ENCODE data around the gene ZNF770. TPM values are rescaled to one million over a fixed set of nuclear protein-coding genes. Genes with fewer than 3 reads are reported as not detected.
"Not testable (repeated sequence)": the region's sequence is repeated elsewhere in the genome, so short reads cannot be mapped to it uniquely, and the experiment has no call there.

ZNF770 gene
- total and polyA plus RNA-seq, 4 donors: 32.5 to 78.8 (median 40.8) TPM

DNA sequence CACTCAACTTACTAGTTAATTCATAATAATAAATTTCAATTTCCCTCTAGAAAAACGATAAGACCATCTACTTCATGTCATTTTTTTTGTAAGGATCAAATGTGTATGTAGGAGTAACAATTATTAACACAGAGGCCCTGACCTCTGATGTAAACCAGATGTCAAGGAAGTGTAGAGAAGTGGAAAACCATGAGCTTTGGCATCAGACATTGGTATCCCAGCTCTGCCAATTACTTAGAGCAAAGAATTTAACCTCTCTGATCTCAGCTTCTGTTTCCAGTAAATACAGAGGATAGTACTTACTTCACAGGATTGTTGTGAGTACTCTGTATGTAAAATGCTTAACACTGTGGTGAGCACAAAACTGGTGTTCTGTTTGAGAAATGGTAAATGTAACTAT, 36.1 kb downstream of the ZNF770 start:
- Histone ChIP-seq H3K4me1 (ENCODE audit: control insufficient read depth, insufficient read depth, low read length) (no peaks in the 10 kb centered on the region), H3K9me3 (ENCODE audit: control insufficient read depth, insufficient read depth, low read length) (no peaks in the 10 kb centered on the region), H3K36me3 (ENCODE audit: control insufficient read depth, insufficient read depth, low read length) (peaks cover 9% of the 10 kb centered on the region), H3K27me3 (ENCODE audit: control insufficient read depth, insufficient read depth, low read length) (no peaks in the 10 kb centered on the region), H3K4me3 (ENCODE audit: low read depth, low read length) (no peak overlapping the region), H3K27ac (ENCODE audit: low read depth, low read length) (no peak overlapping the region)
- no CpG with 5 or more reads among the region's 1 CpG for WGBS (ENCODE audit: insufficient coverage)
- DNase-seq (ENCODE audit: low read depth in 4 of 6, low spot score in 6 of 6): no peak

DNA sequence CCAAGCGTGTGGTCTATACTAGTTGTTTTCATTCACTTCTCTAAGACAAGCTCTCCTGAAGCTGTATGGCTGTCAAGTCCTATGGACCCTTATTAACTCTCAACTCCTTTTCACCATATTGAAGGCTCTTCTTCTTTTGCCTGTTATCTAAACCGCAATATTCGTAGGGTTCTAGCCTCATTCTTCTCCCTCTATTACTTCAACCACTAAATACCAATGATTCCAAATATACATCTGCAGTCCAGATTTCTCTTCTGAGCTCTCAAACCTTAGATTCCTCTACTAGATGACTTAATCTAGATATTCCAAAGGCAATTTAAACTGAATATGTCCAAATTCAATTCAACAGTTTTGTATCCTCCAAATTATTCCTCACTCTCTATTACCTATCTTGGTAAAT, 43.2 kb downstream of the ZNF770 start:
- H3K9me3 ChIP-seq (ENCODE audit: control insufficient read depth, insufficient read depth, low read length): no peaks in the 10 kb centered on the region
- WGBS (ENCODE audit: insufficient coverage): 79% methylated on average over 3 of the region's 3 CpGs
- no peaks in the 10 kb centered on the region for H3K4me1 ChIP-seq (ENCODE audit: control insufficient read depth, insufficient read depth, low read length)
- H3K4me3 ChIP-seq (ENCODE audit: low read depth, low read length): no peak overlapping the region
- no peaks in the 10 kb centered on the region for H3K27me3 ChIP-seq (ENCODE audit: control insufficient read depth, insufficient read depth, low read length)
- peaks cover 8% of the 10 kb centered on the region for H3K36me3 ChIP-seq (ENCODE audit: control insufficient read depth, insufficient read depth, low read length)
- H3K27ac ChIP-seq (ENCODE audit: low read depth, low read length): no peak overlapping the region
- no peak for DNase-seq (ENCODE audit: low read depth in 4 of 6, low spot score in 6 of 6)

DNA sequence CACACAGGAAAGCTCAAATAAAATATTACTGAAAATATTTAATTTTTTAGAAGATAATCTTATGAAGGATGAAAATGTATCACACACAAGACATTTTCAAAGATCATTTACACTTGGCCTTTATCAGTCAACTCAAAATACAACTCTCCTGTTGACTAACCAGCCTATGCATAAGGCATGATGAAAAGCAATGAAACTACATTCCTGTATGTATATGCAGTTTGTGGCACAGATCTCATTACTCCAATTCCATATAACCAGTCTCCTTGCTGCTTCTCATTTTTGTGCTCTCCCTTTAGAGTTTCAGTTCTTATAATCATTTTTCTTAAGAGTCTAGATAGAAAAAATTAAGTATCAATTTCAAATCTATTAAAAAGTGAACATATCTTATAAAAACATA, 44.4 kb downstream of the ZNF770 start:
- Histone ChIP-seq H3K4me3 (ENCODE audit: low read depth, low read length) (no peak overlapping the region), H3K9me3 (ENCODE audit: control insufficient read depth, insufficient read depth, low read length) (no peaks in the 10 kb centered on the region), H3K4me1 (ENCODE audit: control insufficient read depth, insufficient read depth, low read length) (no peaks in the 10 kb centered on the region), H3K27me3 (ENCODE audit: control insufficient read depth, insufficient read depth, low read length) (no peaks in the 10 kb centered on the region), H3K36me3 (ENCODE audit: control insufficient read depth, insufficient read depth, low read length) (peaks cover 12% of the 10 kb centered on the region), H3K27ac (ENCODE audit: low read depth, low read length) (no peak overlapping the region)
- DNase-seq (ENCODE audit: low read depth in 4 of 6, low spot score in 6 of 6): no peak

DNA sequence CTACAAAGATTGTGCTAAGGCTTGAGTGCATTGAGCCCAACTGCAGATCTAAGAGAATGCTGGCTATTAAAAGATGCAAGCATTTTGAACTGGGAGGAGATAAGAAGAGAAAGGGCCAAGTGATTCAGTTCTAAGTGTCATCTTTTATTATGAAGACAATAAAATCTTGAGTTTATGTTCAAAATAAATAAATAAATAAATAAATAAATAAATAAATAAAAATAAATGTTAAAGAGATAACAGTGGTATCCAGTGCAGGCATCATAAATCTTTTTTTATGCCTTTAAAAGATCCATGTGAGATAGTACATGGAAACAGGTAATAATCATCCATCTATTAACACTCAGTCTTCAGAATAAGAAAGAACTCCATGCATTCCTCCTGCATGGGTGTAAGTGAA, 44.8 kb downstream of the ZNF770 start:
- H3K4me1 ChIP-seq (ENCODE audit: control insufficient read depth, insufficient read depth, low read length); H3K27ac ChIP-seq (ENCODE audit: low read depth, low read length); H3K27me3 ChIP-seq (ENCODE audit: control insufficient read depth, insufficient read depth, low read length); H3K9me3 ChIP-seq (ENCODE audit: control insufficient read depth, insufficient read depth, low read length); H3K4me3 ChIP-seq (ENCODE audit: low read depth, low read length); DNase-seq (ENCODE audit: low read depth in 4 of 6, low spot score in 6 of 6): not testable (repeated sequence)
- peaks cover 12% of the 10 kb centered on the region for H3K36me3 ChIP-seq (ENCODE audit: control insufficient read depth, insufficient read depth, low read length)

DNA sequence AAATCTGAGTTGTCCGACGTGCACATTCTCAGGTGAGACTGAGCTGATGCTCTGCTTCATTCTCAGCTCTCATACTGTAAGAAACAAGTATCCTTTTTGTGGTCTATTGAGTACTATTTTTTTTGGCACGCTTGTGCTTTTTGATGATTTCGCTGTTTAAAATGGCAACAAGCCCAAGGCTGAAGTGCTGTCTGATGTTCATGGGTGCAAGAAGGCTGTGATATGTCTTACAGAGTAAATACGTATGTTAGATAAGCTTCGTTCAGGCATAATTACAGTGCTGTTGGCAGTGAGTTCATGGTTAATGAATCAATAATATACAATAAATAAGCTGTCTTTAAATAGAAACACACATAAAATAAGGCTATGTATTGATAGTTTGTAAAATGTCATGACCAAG, 45.7 kb downstream of the ZNF770 start:
- no peaks in the 10 kb centered on the region for H3K27me3 ChIP-seq (ENCODE audit: control insufficient read depth, insufficient read depth, low read length)
- WGBS (ENCODE audit: insufficient coverage): 71% methylated on average over 2 of the region's 6 CpGs
- no peaks in the 10 kb centered on the region for H3K4me1 ChIP-seq (ENCODE audit: control insufficient read depth, insufficient read depth, low read length)
- H3K4me3 ChIP-seq (ENCODE audit: low read depth, low read length): no peak overlapping the region
- no peaks in the 10 kb centered on the region for H3K9me3 ChIP-seq (ENCODE audit: control insufficient read depth, insufficient read depth, low read length)
- no peak overlapping the region for H3K27ac ChIP-seq (ENCODE audit: low read depth, low read length)
- DNase-seq (ENCODE audit: low read depth in 4 of 6, low spot score in 6 of 6): peak in 1 of 6 donors; percentile 8
- H3K36me3 ChIP-seq (ENCODE audit: control insufficient read depth, insufficient read depth, low read length): peaks cover 14% of the 10 kb centered on the region

DNA sequence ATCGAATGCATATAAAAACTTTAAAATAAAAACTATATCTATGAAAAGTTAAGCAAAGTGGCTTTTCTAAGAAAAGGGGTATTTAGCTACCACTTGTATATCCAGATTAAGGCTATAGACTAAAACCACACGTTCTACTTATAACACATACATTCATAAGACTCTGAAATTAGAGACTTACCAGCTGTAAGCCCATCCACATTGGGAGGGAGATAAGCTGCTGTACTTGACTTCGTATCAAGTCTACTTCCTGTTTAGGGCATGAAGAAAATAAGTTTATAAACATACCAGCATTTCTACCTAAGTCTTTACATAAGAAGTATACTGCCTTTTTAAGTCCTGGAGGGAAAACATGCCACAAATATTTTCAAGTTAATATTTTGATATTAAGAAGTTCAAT, 46.3 kb downstream of the ZNF770 start:
- DNase-seq (ENCODE audit: low read depth in 4 of 6, low spot score in 6 of 6): no peak
- Histone ChIP-seq H3K27ac (ENCODE audit: low read depth, low read length) (no peak overlapping the region), H3K36me3 (ENCODE audit: control insufficient read depth, insufficient read depth, low read length) (peaks cover 19% of the 10 kb centered on the region), H3K9me3 (ENCODE audit: control insufficient read depth, insufficient read depth, low read length) (no peaks in the 10 kb centered on the region), H3K27me3 (ENCODE audit: control insufficient read depth, insufficient read depth, low read length) (no peaks in the 10 kb centered on the region), H3K4me3 (ENCODE audit: low read depth, low read length) (no peak overlapping the region), H3K4me1 (ENCODE audit: control insufficient read depth, insufficient read depth, low read length) (no peaks in the 10 kb centered on the region)
- no CpG with 5 or more reads among the region's 3 CpGs for WGBS (ENCODE audit: insufficient coverage)

DNA sequence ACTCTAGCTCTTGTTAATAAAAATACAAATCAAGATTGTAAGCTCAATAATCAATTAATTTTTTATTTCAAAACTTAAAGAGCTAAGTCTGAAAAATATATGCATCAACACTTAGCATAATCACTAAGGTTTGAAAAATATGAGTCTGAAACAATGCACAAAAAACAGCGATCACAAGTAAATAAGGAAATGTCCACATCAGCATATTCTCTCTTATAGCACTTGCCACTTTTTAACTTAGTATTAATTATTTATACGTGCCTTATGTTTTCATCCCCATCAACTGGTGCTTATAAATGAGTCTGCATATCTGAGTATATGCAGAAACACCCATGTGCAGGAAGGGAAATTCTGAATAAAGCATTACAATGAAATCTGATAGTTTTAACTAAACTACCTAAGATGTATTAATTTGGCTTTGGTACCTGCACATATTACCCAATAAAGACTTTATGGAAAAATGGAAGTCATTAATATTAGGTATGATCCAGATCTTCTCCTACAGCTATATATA, 46.8 kb downstream of the ZNF770 start:
- no CpG with 5 or more reads among the region's 2 CpGs for WGBS (ENCODE audit: insufficient coverage)

DNA sequence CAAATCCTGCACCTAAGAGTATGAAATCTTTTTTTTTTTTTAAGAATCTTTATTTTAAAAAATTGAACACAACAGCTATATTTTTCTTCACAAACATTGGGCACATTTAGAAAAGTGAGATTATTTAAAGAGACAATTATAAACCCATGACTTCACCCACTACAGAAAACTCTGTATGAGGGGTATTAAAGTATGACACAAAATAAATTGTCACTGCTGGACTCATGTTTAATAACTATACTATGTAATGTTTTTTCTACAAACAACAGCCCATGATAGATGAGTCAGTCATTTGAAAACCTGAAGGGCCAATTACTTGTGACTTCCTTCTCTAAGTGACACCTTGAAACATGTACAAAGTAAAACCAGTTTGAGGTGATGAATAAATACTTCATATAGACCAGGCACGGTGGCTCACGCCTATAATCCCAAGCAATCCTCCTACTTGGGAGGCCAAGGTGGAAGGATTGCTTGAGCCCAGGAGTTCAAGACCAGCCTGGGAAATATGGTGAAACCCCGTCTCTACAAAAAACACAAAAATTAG, 54.6 kb downstream of the ZNF770 start:
- WGBS (ENCODE audit: insufficient coverage): no CpG with 5 or more reads among the region's 3 CpGs
- DNase-seq (ENCODE audit: low read depth in 4 of 6, low spot score in 6 of 6): no peak
- Histone ChIP-seq H3K4me3 (ENCODE audit: low read depth, low read length) (no peak overlapping the region), H3K9me3 (ENCODE audit: control insufficient read depth, insufficient read depth, low read length) (no peaks in the 10 kb centered on the region), H3K27me3 (ENCODE audit: control insufficient read depth, insufficient read depth, low read length) (no peaks in the 10 kb centered on the region), H3K4me1 (ENCODE audit: control insufficient read depth, insufficient read depth, low read length) (no peaks in the 10 kb centered on the region), H3K27ac (ENCODE audit: low read depth, low read length) (no peak overlapping the region), H3K36me3 (ENCODE audit: control insufficient read depth, insufficient read depth, low read length) (peaks cover 33% of the 10 kb centered on the region)

More for the DNA sequence above, 46.8 kb downstream of the ZNF770 start:
- DNase-seq (ENCODE audit: low read depth in 4 of 6, low spot score in 6 of 6): no peak
- H3K9me3 ChIP-seq (ENCODE audit: control insufficient read depth, insufficient read depth, low read length): no peaks in the 10 kb centered on the region
- no peaks in the 10 kb centered on the region for H3K27me3 ChIP-seq (ENCODE audit: control insufficient read depth, insufficient read depth, low read length)
- peaks cover 20% of the 10 kb centered on the region for H3K36me3 ChIP-seq (ENCODE audit: control insufficient read depth, insufficient read depth, low read length)
- H3K4me3 ChIP-seq (ENCODE audit: low read depth, low read length): no peak overlapping the region
- H3K4me1 ChIP-seq (ENCODE audit: control insufficient read depth, insufficient read depth, low read length): no peaks in the 10 kb centered on the region
- H3K27ac ChIP-seq (ENCODE audit: low read depth, low read length): no peak overlapping the region

DNA sequence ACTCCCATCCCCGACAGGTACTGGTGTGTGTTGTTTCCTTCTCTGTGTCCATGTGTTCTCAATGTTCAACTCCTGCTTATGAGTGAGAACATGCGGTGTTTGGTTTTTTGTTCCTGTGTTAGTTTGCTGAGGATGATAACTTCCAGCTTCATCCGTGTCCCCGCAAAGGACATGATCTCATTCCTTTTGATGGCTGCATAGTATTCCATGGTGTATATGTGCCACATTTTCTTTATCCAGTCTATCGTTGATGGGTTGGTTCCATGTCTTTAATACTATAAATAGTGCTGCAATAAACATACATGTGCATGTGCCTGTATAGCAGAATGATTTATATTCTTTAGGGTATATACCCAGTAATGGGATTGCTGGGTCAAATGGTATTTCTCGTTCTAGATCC, 59.7 kb downstream of the ZNF770 start:
- H3K4me1 ChIP-seq (ENCODE audit: control insufficient read depth, insufficient read depth, low read length); DNase-seq (ENCODE audit: low read depth in 4 of 6, low spot score in 6 of 6); H3K4me3 ChIP-seq (ENCODE audit: low read depth, low read length); H3K27me3 ChIP-seq (ENCODE audit: control insufficient read depth, insufficient read depth, low read length); H3K9me3 ChIP-seq (ENCODE audit: control insufficient read depth, insufficient read depth, low read length); H3K27ac ChIP-seq (ENCODE audit: low read depth, low read length): not testable (repeated sequence)
- peaks cover 22% of the 10 kb centered on the region for H3K36me3 ChIP-seq (ENCODE audit: control insufficient read depth, insufficient read depth, low read length)
- WGBS (ENCODE audit: insufficient coverage): 100% methylated on average over 1 of the region's 6 CpGs
